HL-60/S4 (cell line): ENCODE data around the gene AGBL4.

Source experiments
- in situ Hi-C: fragments of 300-500 bp; cut with MboI; formaldehyde crosslinking; loops from 2 replicates; pipeline ENCODE4 v1.14.3; 2022; ENCODE audit warnings: low sequenced_read_pairs

AGBL4 gene

DNA sequence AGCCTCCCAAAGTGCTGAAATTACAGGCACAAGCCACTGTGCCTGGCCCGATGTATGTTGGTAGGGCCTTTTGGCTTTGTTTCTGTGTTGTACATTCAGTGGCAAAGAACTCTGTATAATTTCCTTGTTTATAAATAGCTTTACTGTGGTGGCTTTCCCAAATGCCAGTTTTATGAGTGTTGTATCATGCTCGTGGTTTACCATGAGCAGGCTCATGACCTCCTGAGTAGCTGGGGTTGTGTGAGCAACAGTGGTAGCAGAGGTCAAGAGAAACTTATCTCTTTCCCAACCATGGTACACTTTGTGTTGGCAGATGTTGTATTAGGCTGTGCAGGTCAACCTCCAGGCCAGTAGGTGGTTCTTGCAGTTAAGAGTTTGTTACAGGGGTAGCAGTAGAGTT lies 826.7 kb downstream of the AGBL4 start:
- in situ Hi-C loops = no loop called here

DNA sequence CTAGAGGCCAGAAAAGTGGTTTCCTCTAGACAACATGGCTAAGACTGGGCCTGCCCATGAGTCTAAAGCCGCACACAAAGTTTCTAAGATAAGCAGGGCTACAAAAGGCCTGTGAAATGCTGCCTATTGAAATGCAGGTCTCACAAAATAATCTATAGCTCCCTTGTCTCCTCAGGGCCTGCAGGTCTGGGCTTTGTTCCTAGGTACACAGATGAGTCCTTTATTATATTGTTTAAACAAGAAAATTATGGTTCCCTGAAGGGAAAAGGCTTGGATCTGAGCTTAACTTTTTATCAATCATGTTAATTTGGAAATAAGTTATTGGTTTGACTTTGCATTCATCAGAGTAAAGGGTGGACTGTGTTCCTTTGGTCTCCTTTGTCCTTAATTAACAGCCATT lies 833.6 kb downstream of the AGBL4 start:
- in situ Hi-C loops = no loop called here

DNA sequence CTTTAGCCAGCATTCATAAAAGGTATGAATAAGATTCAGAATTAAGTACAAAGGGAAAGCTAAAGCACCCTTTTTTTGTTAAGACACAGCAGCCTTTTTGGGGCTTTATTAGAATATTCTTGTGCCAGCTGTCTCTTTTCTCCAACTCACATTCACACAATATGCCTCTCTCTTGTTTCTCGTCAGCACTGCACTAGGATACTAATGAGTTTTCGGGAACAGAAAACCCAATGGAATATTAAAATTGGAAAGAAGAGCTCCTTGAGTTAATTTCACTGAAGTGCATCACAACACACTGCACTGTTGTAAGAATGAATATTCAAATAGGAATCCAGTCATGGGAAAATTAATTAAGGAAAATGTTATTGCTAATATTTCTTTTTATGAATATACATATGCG lies 836.7 kb downstream of the AGBL4 start:
- in situ Hi-C loops = no loop called here

DNA sequence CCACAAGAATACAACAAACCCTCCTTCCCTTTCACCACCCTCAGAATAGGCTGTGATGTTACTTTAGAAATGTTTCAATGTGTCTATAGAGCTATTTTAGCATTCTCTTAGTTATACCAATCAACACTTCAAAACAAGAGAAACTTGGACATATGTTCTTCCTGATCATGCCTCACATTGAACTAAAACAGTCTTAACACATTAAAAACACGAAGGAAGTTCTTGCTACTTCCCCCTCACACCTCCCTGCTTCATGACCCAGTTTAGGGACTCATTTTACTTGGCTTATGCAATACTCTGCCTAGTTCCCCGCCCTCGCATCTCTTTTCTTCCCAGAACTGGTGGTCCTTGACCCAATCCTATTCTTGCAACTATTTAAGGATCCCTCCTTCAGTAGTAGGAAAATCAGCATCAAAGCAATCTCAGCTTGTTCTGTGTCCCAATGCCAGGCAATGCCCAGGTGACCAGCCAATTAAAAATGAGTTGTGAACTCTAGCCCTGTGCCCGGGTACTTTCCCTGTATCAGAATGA lies 838.2 kb downstream of the AGBL4 start:
- in situ Hi-C loops = no loop called here

GRCh38 chr1:49183489-49183888 lies 840.3 kb downstream of the AGBL4 start:
- in situ Hi-C loops = no loop called here

DNA sequence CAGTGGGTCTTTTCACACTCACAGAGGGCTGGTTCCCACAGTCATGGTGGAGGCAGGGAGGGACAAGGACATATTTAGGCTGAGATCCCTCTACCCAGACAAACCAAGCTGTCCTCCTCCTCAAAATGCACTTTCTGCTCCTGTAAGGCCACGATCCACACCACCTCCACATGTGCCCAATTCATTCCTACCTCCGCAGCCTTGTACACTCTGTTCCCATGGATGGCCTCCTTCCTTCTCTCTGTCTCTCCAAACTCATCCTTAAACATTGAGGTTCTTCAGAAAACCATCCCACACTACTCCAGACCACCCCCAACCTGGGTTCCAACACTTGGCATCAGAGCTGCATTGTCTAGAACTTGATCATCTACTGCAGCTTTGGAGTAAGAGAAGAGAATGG lies 842.7 kb downstream of the AGBL4 start:
- in situ Hi-C loops = no loop called here

DNA sequence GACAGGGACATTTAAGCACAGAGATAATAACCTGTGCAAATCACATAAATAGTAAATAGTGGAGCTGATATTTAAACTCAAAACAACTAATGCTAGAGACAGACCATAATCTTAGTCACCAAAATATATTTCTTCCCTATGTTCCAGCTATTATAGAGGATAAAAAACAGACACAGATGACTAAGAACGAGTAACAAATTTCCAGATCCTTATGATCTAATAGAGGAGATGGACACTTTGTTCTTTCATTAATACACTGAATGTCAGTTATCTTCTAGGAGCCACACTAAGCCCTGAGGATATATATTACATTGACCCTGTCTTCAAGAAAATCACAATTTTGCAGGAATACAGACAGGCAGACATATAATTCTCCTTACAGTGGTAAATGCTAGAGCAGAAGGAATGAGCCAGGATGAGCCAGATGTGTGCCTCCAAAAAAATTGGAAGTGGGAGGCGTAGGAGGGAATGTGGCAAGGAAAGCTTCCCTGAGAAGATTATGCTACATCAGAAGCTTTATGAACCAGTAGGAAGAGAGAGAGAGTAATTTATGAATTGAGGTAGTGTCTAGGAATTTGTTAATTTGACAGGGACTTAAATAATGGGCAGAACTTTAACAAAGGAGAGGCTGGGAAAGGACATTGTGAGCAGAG lies 851.7 kb downstream of the AGBL4 start:
- in situ Hi-C loops = no loop called here

- in situ Hi-C loops = no loop called here
Observed at GRCh38 chr1:49166031-49166430, 857.7 kb downstream of the AGBL4 start.

GRCh38 chr1:49163031-49163430 lies 860.7 kb downstream of the AGBL4 start:
- in situ Hi-C loops = no loop called here

GRCh38 chr1:49160677-49161076 lies 863.1 kb downstream of the AGBL4 start:
- in situ Hi-C loops = no loop called here

GRCh38 chr1:49136738-49137251 lies 887.0 kb downstream of the AGBL4 start:
- in situ Hi-C loops = no loop called here

DNA sequence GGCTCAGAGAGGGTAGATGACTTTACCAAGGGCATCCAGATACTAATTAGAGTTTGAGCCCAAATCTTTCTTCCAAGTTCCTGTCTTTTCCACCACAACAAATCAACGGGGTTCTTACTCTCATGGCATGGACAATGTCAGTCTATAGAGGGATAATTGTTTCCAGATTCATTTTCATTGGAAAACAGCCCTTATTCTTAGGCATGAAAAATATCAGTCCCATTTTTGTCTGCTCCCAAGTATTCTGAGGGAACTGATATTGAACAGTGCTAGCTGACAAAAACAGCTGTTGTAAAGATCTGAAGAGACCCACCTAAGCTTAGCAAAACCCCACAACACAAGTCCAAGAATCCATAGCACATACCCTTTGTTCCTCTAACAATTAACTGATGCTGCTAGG lies 898.0 kb downstream of the AGBL4 start:
- in situ Hi-C loops = no loop called here

DNA sequence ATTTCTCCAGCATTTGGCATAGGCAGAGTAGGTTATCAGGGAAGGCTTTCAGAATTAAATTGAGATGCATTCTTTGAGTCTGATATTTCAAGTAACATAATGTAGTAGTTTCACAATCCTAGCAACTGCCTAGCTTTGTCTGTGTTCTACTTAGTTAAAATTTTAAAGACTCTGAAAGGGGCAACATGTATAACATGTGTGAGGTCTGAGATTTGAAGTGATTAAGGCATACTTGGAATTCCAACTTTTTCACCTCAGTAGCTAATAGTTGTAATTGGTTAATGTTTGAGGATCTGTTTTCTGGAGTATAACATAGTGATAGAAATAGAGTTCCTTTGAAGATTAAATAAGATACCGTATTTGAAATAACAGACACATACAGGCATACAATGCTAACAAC lies 911.8 kb downstream of the AGBL4 start:
- in situ Hi-C loops = no loop called here

- in situ Hi-C loops = no loop called here
Observed at GRCh38 chr1:49106445-49106844, 917.3 kb downstream of the AGBL4 start.

GRCh38 chr1:49104575-49104974 lies 919.2 kb downstream of the AGBL4 start:
- in situ Hi-C loops = no loop called here

DNA sequence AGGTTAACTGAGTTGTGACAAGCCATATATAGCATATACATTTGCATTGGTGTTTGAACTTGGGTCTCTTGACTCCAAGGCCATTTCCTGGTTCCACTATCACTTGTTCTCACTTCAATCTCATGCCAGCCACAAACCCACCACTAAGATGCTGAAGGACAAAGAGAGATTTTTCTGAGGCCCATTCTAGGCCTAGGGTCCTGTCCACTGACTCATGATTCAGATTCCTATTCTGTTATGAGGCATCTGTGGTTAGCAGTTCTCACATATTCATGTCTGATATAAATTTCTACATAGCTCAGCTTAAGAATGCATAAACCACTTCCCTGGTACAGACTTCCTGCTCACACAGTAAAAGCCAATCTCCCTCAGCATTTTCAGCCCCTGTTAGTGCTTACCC lies 921.0 kb downstream of the AGBL4 start:
- in situ Hi-C loops = no loop called here

GRCh38 chr1:49098866-49099265 lies 924.9 kb downstream of the AGBL4 start:
- in situ Hi-C loops = no loop called here

- in situ Hi-C loops = no loop called here
Observed at GRCh38 chr1:49086327-49086726, 937.4 kb downstream of the AGBL4 start.

DNA sequence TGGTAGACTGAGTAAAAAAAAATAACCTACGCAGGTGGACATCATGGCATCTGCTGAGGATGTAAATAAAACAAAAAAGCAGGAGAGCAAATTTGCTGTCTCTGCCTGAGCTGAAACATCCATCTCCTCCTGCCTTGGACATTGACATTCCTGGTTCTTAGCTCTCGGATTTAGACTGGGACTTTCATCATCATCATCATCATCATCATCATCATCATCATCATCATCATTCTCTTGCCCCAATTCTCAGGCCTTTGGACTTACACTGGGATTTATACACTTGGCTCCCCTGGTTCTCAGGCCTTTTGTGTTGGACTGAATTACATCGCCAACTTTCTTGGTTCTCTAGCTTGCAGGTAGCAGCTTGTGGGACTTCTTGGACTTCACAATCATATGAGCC lies 938.7 kb downstream of the AGBL4 start:
- in situ Hi-C loops = no loop called here

- in situ Hi-C loops = no loop called here
Observed at GRCh38 chr1:49060766-49061165, 963.0 kb downstream of the AGBL4 start.

GRCh38 chr1:49059087-49059486 lies 964.7 kb downstream of the AGBL4 start:
- in situ Hi-C loops = no loop called here

DNA sequence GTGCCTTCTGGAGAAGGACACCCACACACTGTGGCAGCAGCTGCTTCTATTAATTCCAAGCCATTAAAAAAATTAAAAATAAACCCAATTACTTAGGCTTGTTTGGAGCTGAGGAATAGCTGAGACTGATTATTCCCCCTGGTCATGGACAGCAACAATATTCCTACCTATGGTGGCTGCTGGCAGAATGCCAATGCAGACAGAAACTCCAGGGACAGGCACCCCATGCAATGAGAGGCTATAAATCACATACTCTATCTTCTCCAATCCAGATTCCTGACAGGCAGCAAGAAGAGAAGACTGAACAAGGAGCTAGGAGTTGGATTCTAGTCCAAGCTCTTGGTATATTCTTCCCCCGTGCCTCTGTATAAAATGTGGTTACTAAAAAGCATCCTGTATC lies 971.7 kb downstream of the AGBL4 start:
- in situ Hi-C loops = no loop called here

DNA sequence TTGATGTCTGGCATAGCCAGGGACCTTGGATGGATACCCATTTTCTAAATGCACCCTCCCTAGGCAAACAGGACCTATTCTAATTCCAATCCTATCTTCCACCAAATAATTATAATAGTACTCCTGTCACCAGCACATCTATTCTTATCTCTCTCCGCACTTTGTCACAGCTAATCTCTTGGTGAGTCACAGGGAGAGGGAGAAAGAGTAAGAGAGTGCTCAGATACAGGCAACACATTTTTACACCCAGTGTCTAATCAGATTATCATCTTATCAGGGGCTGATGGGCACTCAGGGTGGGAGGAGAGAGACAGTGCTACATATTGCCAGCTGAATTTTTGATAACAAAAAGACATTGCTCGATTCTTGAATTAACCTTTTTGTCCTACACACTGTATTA lies 972.1 kb downstream of the AGBL4 start:
- in situ Hi-C loops = no loop called here
